ENCODE measurements around the gene TMEM183A. TPM values are rescaled to one million over a fixed set of nuclear protein-coding genes. Genes with fewer than 3 reads are reported as not detected.

TMEM183A gene
- total and polyA plus RNA-seq, 8 donors: 33.3 to 177 (median 56.3) TPM

GRCh38 chr1:203052601-203053000 is 45.4 kb downstream of the TMEM183A start:
- Histone ChIP-seq H3K27me3 (peaks cover 0 to 36% (median 4%) of the 10 kb centered on the region in 3 donors), H3K4me3 (no peak overlapping the region), H3K27ac (no peak overlapping the region), H3K9me3 (no peaks in the 10 kb centered on the region), H3K36me3 (no peaks in the 10 kb centered on the region), H3K4me1 (no peaks in the 10 kb centered on the region)
- no peak for TF ChIP-seq CTCF (IDR thresholded peaks at IDR 0.05)
- TF ChIP-seq POLR2A (IDR thresholded peaks at IDR 0.05): no peak
- TF ChIP-seq POLR2AphosphoS5 (IDR thresholded peaks at IDR 0.05): no peak
- TF ChIP-seq EP300 (IDR thresholded peaks at IDR 0.05): no peak
- 81 to 94% (median 88%) methylated on average over 3 of the region's 3 CpGs for WGBS, 5 donors
- intact Hi-C loops (cut with DNase I; ENCODE audit: low total_unique reads): no loop called here
- DNase-seq: no peak

GRCh38 chr1:203054184-203054583 is 47.0 kb downstream of the TMEM183A start:
- no peak for DNase-seq
- Histone ChIP-seq H3K4me1 (peaks cover 0 to 4% (median 0%) of the 10 kb centered on the region in 4 donors), H3K27me3 (peaks cover 0 to 28% (median 0%) of the 10 kb centered on the region in 3 donors), H3K36me3 (no peaks in the 10 kb centered on the region), H3K27ac (no peak overlapping the region), H3K9me3 (no peaks in the 10 kb centered on the region), H3K4me3 (no peak overlapping the region)
- TF ChIP-seq CTCF (IDR thresholded peaks at IDR 0.05) (no peak), EP300 (IDR thresholded peaks at IDR 0.05) (no peak)
- 51 to 73% (median 54%) methylated on average over 1 of the region's 1 CpG for WGBS, 5 donors
- intact Hi-C loops (cut with DNase I; ENCODE audit: low total_unique reads): no loop called here

GRCh38 chr1:203054642-203055041 is 47.5 kb downstream of the TMEM183A start:
- Histone ChIP-seq H3K27ac (no peak overlapping the region), H3K4me1 (peaks cover 0 to 4% (median 0%) of the 10 kb centered on the region in 4 donors), H3K4me3 (no peak overlapping the region), H3K27me3 (peaks cover 0 to 23% (median 0%) of the 10 kb centered on the region in 3 donors), H3K9me3 (no peaks in the 10 kb centered on the region), H3K36me3 (no peaks in the 10 kb centered on the region)
- 70 to 87% (median 79%) methylated on average over 5 of the region's 5 CpGs for WGBS, 5 donors
- TF ChIP-seq POLR2AphosphoS5 (IDR thresholded peaks at IDR 0.05) (no peak), EP300 (IDR thresholded peaks at IDR 0.05) (no peak), POLR2A (IDR thresholded peaks at IDR 0.05) (no peak), CTCF (IDR thresholded peaks at IDR 0.05) (no peak)
- DNase-seq: no peak
- intact Hi-C loops (cut with DNase I; ENCODE audit: low total_unique reads): no loop called here

GRCh38 chr1:203055161-203055799 is 48.1 kb downstream of the TMEM183A start:
- H3K27ac ChIP-seq: no peak overlapping the region
- intact Hi-C loops (cut with DNase I; ENCODE audit: low total_unique reads): no loop called here
- WGBS, 5 donors: 80 to 90% (median 86%) methylated on average over 24 of the region's 24 CpGs

More at GRCh38 chr1:203055161-203055799, 48.1 kb downstream of the TMEM183A start:
- H3K27me3 ChIP-seq: peaks cover 0 to 21% (median 0%) of the 10 kb centered on the region in 3 donors
- no peaks in the 10 kb centered on the region for H3K36me3 ChIP-seq
- TF ChIP-seq POLR2A (IDR thresholded peaks at IDR 0.05): no peak
- no peak for TF ChIP-seq CTCF (IDR thresholded peaks at IDR 0.05)
- no peak for TF ChIP-seq POLR2AphosphoS5 (IDR thresholded peaks at IDR 0.05)
- no peak for TF ChIP-seq EP300 (IDR thresholded peaks at IDR 0.05)
- DNase-seq: no peak
- H3K4me3 ChIP-seq: no peak overlapping the region
- peaks cover 0 to 4% (median 0%) of the 10 kb centered on the region in 4 donors for H3K4me1 ChIP-seq
- no peaks in the 10 kb centered on the region for H3K9me3 ChIP-seq
